ENCODE measurements around the gene JMJD7. TPM values are rescaled to one million over a fixed set of nuclear protein-coding genes. Genes with fewer than 3 reads are reported as not detected.

Gene JMJD7
- total RNA-seq, 1 donor: 1.4 TPM

GRCh38 chr15:41819455-41820050, 8.3 kb upstream of the JMJD7 start:
- H4K20me1 ChIP-seq (ENCODE audit: insufficient read depth, low read length): no peaks in the 10 kb centered on the region
- H3K4me2 ChIP-seq (ENCODE audit: insufficient read depth, low read length): no peak overlapping the region
- H3K27ac ChIP-seq (ENCODE audit: low read depth, low read length): no peak overlapping the region
- H3K9me3 ChIP-seq (ENCODE audit: low read depth, low read length): no peaks in the 10 kb centered on the region
- H3K4me3 ChIP-seq (ENCODE audit: insufficient read depth, low read length): no peak overlapping the region
- no peaks in the 10 kb centered on the region for H3K79me2 ChIP-seq (ENCODE audit: insufficient read depth, low read length)
- peaks cover 68% of the 10 kb centered on the region for H3K36me3 ChIP-seq (ENCODE audit: insufficient read depth, low read length)
- no peaks in the 10 kb centered on the region for H3K27me3 ChIP-seq (ENCODE audit: insufficient read depth, low read length)
- peak; percentile 81 for DNase-seq (ENCODE audit: insufficient read length, low spot score, missing footprints)
- no peak for TF ChIP-seq CTCF (IDR thresholded peaks at IDR 0.05; ENCODE audit: extremely low read depth, low read depth, low read length)
- no peaks in the 10 kb centered on the region for H3K4me1 ChIP-seq (ENCODE audit: insufficient read depth, low read length)
- H2AFZ ChIP-seq (ENCODE audit: low read length): no peak overlapping the region

- Histone ChIP-seq H3K4me1 (ENCODE audit: insufficient read depth, low read length) (no peaks in the 10 kb centered on the region), H3K27ac (ENCODE audit: low read depth, low read length) (no peak overlapping the region), H4K20me1 (ENCODE audit: insufficient read depth, low read length) (no peaks in the 10 kb centered on the region), H3K9me3 (ENCODE audit: low read depth, low read length) (no peaks in the 10 kb centered on the region), H3K4me3 (ENCODE audit: insufficient read depth, low read length) (no peak overlapping the region), H3K27me3 (ENCODE audit: insufficient read depth, low read length) (no peaks in the 10 kb centered on the region), H3K79me2 (ENCODE audit: insufficient read depth, low read length) (no peaks in the 10 kb centered on the region), H2AFZ (ENCODE audit: low read length) (no peak overlapping the region), H3K4me2 (ENCODE audit: insufficient read depth, low read length) (no peak overlapping the region), H3K36me3 (ENCODE audit: insufficient read depth, low read length) (peaks cover 61% of the 10 kb centered on the region)
- no peak for TF ChIP-seq CTCF (IDR thresholded peaks at IDR 0.05; ENCODE audit: extremely low read depth, low read depth, low read length)
- peak; percentile 55 for DNase-seq (ENCODE audit: insufficient read length, low spot score, missing footprints)
Measured at GRCh38 chr15:41820791-41821423, 7.0 kb upstream of the JMJD7 start.

GRCh38 chr15:41821831-41822230, 6.1 kb upstream of the JMJD7 start:
- Histone ChIP-seq H3K4me3 (ENCODE audit: insufficient read depth, low read length) (no peak overlapping the region), H3K4me2 (ENCODE audit: insufficient read depth, low read length) (no peak overlapping the region), H4K20me1 (ENCODE audit: insufficient read depth, low read length) (no peaks in the 10 kb centered on the region), H3K36me3 (ENCODE audit: insufficient read depth, low read length) (peaks cover 56% of the 10 kb centered on the region), H3K27me3 (ENCODE audit: insufficient read depth, low read length) (no peaks in the 10 kb centered on the region), H3K27ac (ENCODE audit: low read depth, low read length) (no peak overlapping the region), H3K9me3 (ENCODE audit: low read depth, low read length) (no peaks in the 10 kb centered on the region), H2AFZ (ENCODE audit: low read length) (no peak overlapping the region), H3K79me2 (ENCODE audit: insufficient read depth, low read length) (no peaks in the 10 kb centered on the region), H3K4me1 (ENCODE audit: insufficient read depth, low read length) (no peaks in the 10 kb centered on the region)
- no peak for TF ChIP-seq CTCF (IDR thresholded peaks at IDR 0.05; ENCODE audit: extremely low read depth, low read depth, low read length)
- DNase-seq (ENCODE audit: insufficient read length, low spot score, missing footprints): peak; percentile 8

GRCh38 chr15:41822471-41822870, 5.4 kb upstream of the JMJD7 start:
- Histone ChIP-seq H3K36me3 (ENCODE audit: insufficient read depth, low read length) (peaks cover 51% of the 10 kb centered on the region), H3K27me3 (ENCODE audit: insufficient read depth, low read length) (no peaks in the 10 kb centered on the region), H4K20me1 (ENCODE audit: insufficient read depth, low read length) (no peaks in the 10 kb centered on the region), H3K79me2 (ENCODE audit: insufficient read depth, low read length) (no peaks in the 10 kb centered on the region), H2AFZ (ENCODE audit: low read length) (no peak overlapping the region), H3K27ac (ENCODE audit: low read depth, low read length) (no peak overlapping the region), H3K4me2 (ENCODE audit: insufficient read depth, low read length) (no peak overlapping the region), H3K4me3 (ENCODE audit: insufficient read depth, low read length) (no peak overlapping the region), H3K9me3 (ENCODE audit: low read depth, low read length) (no peaks in the 10 kb centered on the region), H3K4me1 (ENCODE audit: insufficient read depth, low read length) (peaks cover 3% of the 10 kb centered on the region)
- DNase-seq (ENCODE audit: insufficient read length, low spot score, missing footprints): peak; percentile 78
- no peak for TF ChIP-seq CTCF (IDR thresholded peaks at IDR 0.05; ENCODE audit: extremely low read depth, low read depth, low read length)

All from osteoblast (primary cell).